NT2/D1 (cell line): ENCODE results near the gene CEP131.

Experiments used
- SUZ12 ChIP-seq: IDR thresholded peaks from 2 replicates; pipeline ENCODE4 v1.6.1; 2011; ENCODE audit not compliant: insufficient read length, insufficient read depth; ENCODE audit errors: extremely low read depth
- YY1 ChIP-seq: IDR thresholded peaks from 2 replicates; pipeline ENCODE4 v1.6.1; 2011; ENCODE audit not compliant: insufficient read length, insufficient read depth
- ZNF274 ChIP-seq: IDR thresholded peaks from 2 replicates; pipeline ENCODE4 v1.6.1; 2011; ENCODE audit warnings: mild to moderate bottlenecking, low read depth, low read length

- TF ChIP-seq ZNF274 (no peak), YY1 (no peak), SUZ12 (no peak)
These were observed at the start of gene CEP131 for GRCh38 chr17:81222906-81223761.
